ENCODE measurements around the gene MACROD2. TPM values are rescaled to one million over a fixed set of nuclear protein-coding genes. Genes with fewer than 3 reads are reported as not detected.

MACROD2 gene
- total RNA-seq, 2 experiments from 2014 or later = not detected

DNA sequence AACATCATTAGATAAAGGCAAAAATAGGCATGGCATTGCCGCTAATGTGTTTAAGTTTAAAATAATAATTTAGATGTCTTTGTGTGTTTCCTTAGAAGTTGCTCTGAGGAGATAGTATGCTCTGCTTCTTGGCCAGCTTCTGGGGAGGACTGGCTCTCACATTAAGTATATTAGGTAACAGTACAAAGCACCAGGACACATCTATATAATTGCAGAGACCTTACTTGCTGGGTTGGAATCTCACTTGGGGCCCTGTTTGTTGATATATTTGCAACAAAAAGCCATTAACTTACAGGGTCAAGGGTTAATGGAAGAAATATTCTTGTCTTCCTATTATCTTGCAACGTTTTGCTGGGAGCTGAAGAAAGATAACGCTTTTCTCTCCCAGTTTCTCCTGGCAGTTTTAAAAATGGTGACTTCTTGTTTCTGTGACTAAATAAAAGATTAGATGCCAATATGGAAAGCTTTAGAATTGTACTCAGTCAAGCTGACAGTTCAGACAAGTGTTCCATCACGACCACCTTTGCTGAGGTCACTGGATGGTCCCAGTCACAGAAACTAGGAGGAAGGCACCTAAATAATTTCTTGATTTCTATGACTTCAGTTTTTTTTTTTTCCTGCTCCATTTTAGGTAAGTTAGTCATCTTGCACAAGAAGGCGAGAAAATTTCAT is 804.4 kb downstream of the MACROD2 start:
- H3K36me3 Mint-ChIP-seq (ENCODE audit: low read depth) = no peaks in the 10 kb centered on the region

DNA sequence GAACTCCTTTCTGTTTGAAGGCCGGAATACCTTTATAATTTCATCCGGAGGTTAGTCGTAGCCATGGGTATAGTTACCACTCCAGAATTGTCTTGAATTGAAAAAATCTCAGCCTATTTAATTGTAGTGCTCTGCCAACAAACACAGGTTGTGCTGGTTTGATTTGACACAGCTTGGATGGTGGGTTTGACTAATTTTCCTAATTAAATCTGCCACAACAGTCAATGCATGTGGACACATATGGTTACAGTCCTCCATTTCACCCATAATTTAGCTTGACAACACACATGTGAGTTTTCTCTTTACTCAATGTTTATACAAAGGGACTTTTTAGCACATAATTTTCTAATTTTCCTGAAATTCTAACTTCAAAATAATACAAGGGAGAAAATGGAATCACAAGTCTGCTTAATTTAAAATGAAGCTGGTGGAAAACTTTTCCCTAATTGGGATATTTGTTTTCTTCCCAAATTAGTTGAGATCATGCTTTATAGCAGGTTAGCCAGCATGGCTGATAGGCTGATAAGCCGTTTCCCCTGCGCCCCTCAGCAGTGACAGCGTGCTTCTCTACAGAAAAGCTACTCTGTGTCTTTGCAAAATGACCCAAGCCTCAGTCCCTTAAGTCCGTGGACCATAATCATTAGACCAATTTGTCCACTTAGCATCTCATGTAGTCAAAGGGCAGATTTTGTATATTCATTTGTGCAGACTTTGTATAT is 805.5 kb downstream of the MACROD2 start:
- H3K36me3 Mint-ChIP-seq (ENCODE audit: low read depth) = no peaks in the 10 kb centered on the region
- CTCF ChIA-PET = no interaction called here

More for the DNA sequence above, 804.4 kb downstream of the MACROD2 start:
- Mint-ChIP-seq H3K9me3 (peaks cover 13% of the 10 kb centered on the region), H3K27ac (no peak overlapping the region), H3K4me3 (no peak overlapping the region), H3K27me3 (no peaks in the 10 kb centered on the region), H3K4me1 (no peaks in the 10 kb centered on the region)
- POLR2A ChIA-PET = no interaction called here
- no peak for DNase-seq
- CTCF ChIA-PET = no interaction called here

DNA sequence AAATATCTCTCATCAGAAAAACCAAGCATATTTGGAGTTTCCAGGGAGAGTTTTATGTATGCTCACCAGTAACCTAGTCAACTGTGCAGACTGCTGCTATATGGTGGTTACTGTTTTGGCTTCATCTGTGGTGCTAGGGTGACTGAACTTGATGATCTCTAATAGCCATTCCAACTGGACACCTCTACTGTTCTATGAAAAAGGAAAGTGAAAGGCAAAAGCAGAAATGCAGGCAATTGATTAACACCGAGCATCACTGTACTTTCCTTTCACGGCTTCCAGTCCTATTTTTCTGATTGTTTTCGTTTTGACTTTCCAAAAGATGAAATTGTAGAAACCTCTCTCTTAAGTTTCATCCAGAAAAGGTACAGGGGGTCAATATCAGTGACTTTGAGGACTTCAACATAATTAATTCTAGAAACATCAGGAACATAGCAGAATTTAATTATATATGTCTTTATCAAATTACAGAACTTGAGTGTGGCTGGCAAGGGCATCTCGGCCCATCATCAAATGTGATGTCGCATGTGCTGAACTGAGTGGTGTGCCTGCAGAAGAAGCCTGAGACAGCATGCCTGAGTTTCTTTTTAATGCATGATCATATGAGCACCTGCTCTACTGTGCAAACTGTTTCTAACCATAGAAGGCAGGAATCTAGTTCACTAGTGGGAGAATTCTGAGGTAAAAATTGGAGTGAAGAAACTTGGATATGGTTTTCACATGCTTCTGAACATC is 806.4 kb downstream of the MACROD2 start:
- CTCF ChIA-PET = no interaction called here
- Mint-ChIP-seq H3K4me1 (no peaks in the 10 kb centered on the region), H3K9me3 (peaks cover 10% of the 10 kb centered on the region), H3K36me3 (ENCODE audit: low read depth) (no peaks in the 10 kb centered on the region), H3K27ac (no peak overlapping the region), H3K27me3 (no peaks in the 10 kb centered on the region), H3K4me3 (no peak overlapping the region)
- no peak for DNase-seq
- POLR2A ChIA-PET = no interaction called here

More for the DNA sequence above, 805.5 kb downstream of the MACROD2 start:
- Mint-ChIP-seq H3K27ac (no peak overlapping the region), H3K9me3 (peaks cover 10% of the 10 kb centered on the region), H3K27me3 (no peaks in the 10 kb centered on the region), H3K4me3 (no peak overlapping the region), H3K4me1 (no peaks in the 10 kb centered on the region)
- POLR2A ChIA-PET = no interaction called here
- no peak for DNase-seq

DNA sequence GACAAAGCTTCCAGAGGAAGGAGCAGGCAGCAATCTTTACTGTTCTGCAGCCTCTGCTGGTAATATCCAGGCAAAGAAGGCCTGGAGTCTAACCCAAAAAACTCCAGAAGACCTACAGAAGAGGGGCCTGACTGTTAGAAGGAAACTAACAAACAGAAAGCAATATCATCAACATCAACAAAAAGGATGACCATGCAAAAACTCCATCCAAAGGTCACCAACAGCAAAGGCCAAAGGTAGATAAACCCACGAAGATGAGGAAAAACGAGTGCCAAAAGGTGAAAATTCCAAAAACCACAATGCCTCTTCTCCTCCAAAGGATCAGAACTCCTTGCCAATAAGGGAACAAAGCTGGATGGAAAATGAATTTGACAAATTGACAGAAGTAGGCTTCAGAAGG is 811.9 kb downstream of the MACROD2 start:
- H3K27me3 Mint-ChIP-seq = no peaks in the 10 kb centered on the region
- no peak for DNase-seq
- H3K4me1 Mint-ChIP-seq = no peaks in the 10 kb centered on the region
- ChIA-PET POLR2A (no interaction called here), CTCF (no interaction called here)
- H3K36me3 Mint-ChIP-seq (ENCODE audit: low read depth) = no peaks in the 10 kb centered on the region
- H3K4me3 Mint-ChIP-seq = no peak overlapping the region
- H3K27ac Mint-ChIP-seq = no peak overlapping the region
- H3K9me3 Mint-ChIP-seq = peaks cover 22% of the 10 kb centered on the region

DNA sequence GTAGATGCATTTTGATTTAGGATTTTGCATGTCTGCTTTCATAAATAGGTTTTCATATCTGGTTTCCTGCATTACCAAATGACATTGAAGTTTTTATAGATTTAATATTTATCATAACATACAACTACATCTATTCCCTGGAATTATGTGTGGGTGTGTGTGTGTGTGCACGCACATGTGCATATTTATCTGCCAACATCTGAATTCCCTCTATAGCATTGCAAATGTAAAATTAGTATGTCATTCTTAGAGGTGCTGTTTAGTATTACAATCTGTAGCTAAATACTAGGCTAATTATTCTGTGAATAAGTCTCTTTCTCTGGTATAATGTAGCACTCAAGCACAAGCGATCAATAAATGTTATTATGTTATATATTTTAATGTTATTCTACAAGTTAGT is 820.0 kb downstream of the MACROD2 start:
- H3K27ac Mint-ChIP-seq = no peak overlapping the region
- CTCF ChIA-PET = no interaction called here

DNA sequence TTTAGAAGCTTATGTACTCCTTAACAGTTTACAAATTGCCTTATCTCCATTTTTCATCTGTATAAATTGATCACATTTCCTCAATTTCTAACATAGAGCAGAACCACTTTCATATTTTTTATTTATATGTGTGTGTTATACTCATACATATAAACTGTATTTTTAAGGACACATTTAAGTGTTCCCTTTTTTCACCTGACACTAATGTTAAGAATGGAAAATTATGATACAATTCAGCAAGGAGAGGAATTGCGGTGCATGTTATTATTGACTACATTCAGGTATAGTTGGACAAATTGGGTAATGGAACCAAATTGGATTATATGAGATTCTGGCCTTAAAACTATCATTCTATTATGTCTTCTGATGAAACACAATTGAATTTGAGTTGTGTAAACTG is 821.2 kb downstream of the MACROD2 start:
- Mint-ChIP-seq H3K36me3 (ENCODE audit: low read depth) (no peaks in the 10 kb centered on the region), H3K4me1 (no peaks in the 10 kb centered on the region), H3K9me3 (peaks cover 15% of the 10 kb centered on the region), H3K27ac (no peak overlapping the region), H3K4me3 (no peak overlapping the region), H3K27me3 (no peaks in the 10 kb centered on the region)
- POLR2A ChIA-PET = no interaction called here
- no peak for DNase-seq
- CTCF ChIA-PET = no interaction called here

More for the DNA sequence above, 820.0 kb downstream of the MACROD2 start:
- Mint-ChIP-seq H3K4me1 (no peaks in the 10 kb centered on the region), H3K9me3 (peaks cover 11% of the 10 kb centered on the region), H3K4me3 (no peak overlapping the region), H3K36me3 (ENCODE audit: low read depth) (no peaks in the 10 kb centered on the region), H3K27me3 (no peaks in the 10 kb centered on the region)
- POLR2A ChIA-PET = no interaction called here
- DNase-seq = no peak

DNA sequence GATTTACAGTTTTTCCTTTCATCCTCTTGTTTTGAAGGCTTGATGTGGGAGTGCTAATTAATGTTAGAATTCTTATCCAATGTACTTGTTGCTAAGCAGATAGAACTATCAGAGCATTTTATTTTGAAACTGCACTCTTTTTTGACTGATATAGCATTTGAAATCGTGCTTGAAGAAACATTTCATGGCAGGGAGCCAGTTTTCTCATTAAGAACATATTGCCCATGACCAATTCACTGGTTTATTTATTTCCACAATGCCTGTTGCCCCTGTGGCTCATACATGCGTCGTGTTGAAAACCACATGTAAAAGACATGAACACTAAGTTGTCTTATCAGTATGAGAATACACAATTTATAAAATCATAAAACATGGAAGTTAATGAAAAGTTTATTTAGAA is 821.8 kb downstream of the MACROD2 start:
- Mint-ChIP-seq H3K4me1 (no peaks in the 10 kb centered on the region), H3K9me3 (peaks cover 15% of the 10 kb centered on the region), H3K4me3 (no peak overlapping the region), H3K27me3 (no peaks in the 10 kb centered on the region), H3K27ac (no peak overlapping the region), H3K36me3 (ENCODE audit: low read depth) (no peaks in the 10 kb centered on the region)
- ChIA-PET POLR2A (no interaction called here), CTCF (no interaction called here)
- no peak for DNase-seq

DNA sequence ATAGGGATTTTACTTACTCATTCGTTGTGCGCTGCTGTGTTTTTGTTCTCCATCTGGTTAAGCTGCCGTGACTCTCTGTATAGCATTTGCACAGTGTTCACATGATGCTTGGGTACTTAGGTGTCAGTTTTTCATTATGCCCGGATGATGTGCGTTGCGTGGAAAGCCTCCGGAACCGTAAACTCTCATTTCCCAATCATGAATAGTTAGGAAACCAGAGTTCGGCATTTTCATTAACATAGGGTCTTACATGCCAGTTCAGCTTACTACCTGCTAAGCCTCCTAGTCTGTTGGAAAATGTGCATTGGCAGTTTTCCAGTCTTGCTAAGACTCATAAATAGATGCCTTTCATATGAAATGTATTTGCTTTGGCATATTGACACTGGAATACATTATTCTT is 825.5 kb downstream of the MACROD2 start:
- Mint-ChIP-seq H3K4me3 (no peak overlapping the region), H3K9me3 (peaks cover 12% of the 10 kb centered on the region), H3K27me3 (no peaks in the 10 kb centered on the region), H3K36me3 (ENCODE audit: low read depth) (no peaks in the 10 kb centered on the region), H3K27ac (no peak overlapping the region), H3K4me1 (no peaks in the 10 kb centered on the region)
- ChIA-PET POLR2A (no interaction called here), CTCF (no interaction called here)
- DNase-seq = no peak

DNA sequence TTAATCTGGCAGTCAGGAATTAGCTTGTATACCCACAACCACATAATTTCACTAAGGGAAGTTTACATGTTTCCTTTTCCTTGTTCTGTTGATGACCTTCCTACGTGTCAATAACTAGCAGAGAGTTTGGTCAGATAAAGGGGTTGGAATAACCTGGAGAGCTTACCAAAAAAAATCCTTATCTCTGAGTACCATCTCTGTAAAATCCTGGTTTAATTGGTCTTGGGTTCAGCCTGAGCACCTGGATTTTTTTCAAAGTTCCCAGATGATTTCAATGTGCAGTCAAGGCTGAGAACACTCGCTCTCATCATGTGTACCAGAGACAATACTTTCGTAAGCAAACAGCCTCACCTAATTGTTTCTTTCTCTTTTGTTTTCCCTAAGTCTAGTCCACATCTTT is 825.9 kb downstream of the MACROD2 start:
- DNase-seq = no peak
- Mint-ChIP-seq H3K27ac (no peak overlapping the region), H3K9me3 (peaks cover 12% of the 10 kb centered on the region), H3K36me3 (ENCODE audit: low read depth) (no peaks in the 10 kb centered on the region), H3K4me1 (no peaks in the 10 kb centered on the region), H3K4me3 (no peak overlapping the region), H3K27me3 (no peaks in the 10 kb centered on the region)
- CTCF ChIA-PET = no interaction called here
- POLR2A ChIA-PET = no interaction called here

DNA sequence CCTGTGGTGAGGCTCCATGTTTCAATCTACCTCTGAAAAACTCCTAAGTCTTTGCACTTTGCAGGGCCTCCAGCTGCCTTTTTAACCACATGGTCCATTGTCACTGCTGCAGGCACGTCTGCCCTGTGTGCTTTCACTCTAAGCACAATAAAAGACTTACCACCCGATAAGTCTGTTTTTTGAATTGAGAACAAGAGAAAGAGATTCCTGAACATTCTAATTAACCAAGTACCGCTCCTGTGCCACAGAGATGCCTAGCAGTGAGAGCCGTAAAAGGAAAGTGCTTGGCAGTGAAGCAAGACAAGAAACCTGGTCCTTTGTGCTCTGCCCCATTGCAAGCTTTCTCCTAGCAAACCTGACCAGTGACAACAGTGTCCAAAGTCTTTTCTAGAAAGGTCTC is 829.7 kb downstream of the MACROD2 start:
- ChIA-PET POLR2A (no interaction called here), CTCF (no interaction called here)
- Mint-ChIP-seq H3K4me1 (no peaks in the 10 kb centered on the region), H3K27me3 (no peaks in the 10 kb centered on the region), H3K36me3 (ENCODE audit: low read depth) (no peaks in the 10 kb centered on the region), H3K4me3 (no peak overlapping the region), H3K27ac (no peak overlapping the region), H3K9me3 (peaks cover 12% of the 10 kb centered on the region)
- no peak for DNase-seq

DNA sequence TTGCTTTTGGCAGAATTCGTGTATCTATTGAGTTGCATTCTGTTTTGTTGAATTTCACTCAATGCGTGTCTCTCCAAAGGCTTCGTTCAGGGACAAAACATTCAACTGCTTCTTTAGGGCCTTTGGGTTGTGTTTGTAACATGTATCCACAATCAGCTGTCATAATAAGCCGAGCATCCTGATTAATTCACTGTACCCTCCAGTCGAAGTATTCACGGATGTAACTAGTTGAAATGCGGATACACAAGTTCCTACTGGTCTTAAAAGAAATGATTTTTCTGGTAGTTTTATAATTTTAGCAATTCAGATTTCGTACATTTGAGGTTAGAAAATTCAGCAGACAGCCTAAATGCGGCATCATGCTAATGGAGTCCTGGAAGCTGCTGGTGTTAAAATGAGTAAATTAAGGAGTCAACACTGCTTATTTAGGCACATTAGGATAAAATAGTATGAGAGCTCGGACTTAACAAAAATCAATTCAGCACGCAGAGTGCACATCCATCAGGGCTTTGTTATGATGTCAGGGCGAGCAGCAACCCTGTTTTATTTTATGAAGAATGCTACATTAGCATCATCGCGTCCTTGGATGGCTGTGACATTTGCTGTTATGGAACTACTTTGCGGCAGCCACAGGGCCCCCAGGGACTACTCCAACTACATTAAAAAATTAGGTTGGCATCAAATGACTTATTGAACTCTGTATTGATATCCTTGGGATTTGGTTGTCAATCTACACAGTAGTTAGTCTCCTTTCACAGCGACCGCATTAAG is 831.4 kb downstream of the MACROD2 start:
- H3K4me1 Mint-ChIP-seq = no peaks in the 10 kb centered on the region
- H3K36me3 Mint-ChIP-seq (ENCODE audit: low read depth) = no peaks in the 10 kb centered on the region
- no peaks in the 10 kb centered on the region for H3K27me3 Mint-ChIP-seq
- H3K9me3 Mint-ChIP-seq = peaks cover 8% of the 10 kb centered on the region
- CTCF ChIA-PET = no interaction called here
- POLR2A ChIA-PET = no interaction called here
- H3K27ac Mint-ChIP-seq = no peak overlapping the region
- no peak overlapping the region for H3K4me3 Mint-ChIP-seq
- no peak for DNase-seq

DNA sequence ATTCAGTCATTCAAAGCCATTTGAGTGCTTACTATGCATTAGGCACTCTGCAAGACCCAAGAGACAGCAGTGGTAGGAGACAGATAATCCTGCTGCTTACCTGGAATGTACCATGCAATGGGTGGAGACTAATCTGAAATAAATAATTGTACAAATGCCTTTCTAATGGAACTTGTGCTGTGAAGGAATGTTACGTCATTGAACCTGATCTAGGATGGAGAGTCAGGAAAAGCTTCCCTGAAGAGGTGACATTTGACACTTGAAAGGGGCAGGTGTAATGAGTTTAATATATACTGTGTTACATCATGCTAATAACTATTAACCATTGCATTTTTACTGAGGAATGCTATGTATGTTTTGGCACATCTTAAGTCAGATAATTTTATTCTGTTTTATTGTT is 833.1 kb downstream of the MACROD2 start:
- Mint-ChIP-seq H3K36me3 (ENCODE audit: low read depth) (no peaks in the 10 kb centered on the region), H3K4me3 (no peak overlapping the region), H3K9me3 (peaks cover 6% of the 10 kb centered on the region), H3K27ac (no peak overlapping the region), H3K4me1 (no peaks in the 10 kb centered on the region), H3K27me3 (no peaks in the 10 kb centered on the region)
- no peak for DNase-seq
- ChIA-PET POLR2A (no interaction called here), CTCF (no interaction called here)

DNA sequence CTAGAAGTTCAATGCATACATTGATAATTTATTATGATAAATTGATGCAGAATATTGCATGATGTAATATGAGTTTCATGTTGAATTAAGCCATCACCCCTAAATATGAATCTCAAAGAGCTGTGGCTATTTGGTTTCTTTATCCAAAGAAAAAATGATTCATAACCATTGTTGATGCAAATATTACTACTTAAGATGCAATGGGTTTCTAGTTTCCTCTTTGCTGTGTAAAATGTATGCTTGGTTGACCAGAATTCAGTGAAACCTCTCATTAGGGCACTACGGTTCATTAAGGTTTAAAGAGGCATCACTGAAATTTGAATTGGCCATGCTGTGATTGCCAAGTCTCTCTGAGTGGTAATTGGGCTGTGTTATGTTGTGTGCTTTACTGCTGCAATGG is 834.6 kb downstream of the MACROD2 start:
- Mint-ChIP-seq H3K27me3 (no peaks in the 10 kb centered on the region), H3K36me3 (ENCODE audit: low read depth) (no peaks in the 10 kb centered on the region), H3K27ac (no peak overlapping the region), H3K9me3 (peaks cover 6% of the 10 kb centered on the region), H3K4me1 (no peaks in the 10 kb centered on the region), H3K4me3 (no peak overlapping the region)
- ChIA-PET CTCF (no interaction called here), POLR2A (no interaction called here)
- DNase-seq = no peak

Measured in activated CD4-positive, alpha-beta memory T cell treated with anti-CD3 and anti-CD28 coated beads, Interleukin-2, amount 10 ng/mL, durations not matched to agents 7 days and 5 days (primary cell).